Parathyroid adenoma (tissue), 2 donors: ENCODE measurements around the gene PNMA5.
"Not testable (repeated sequence)": the region's sequence is repeated elsewhere in the genome, so short reads cannot be mapped to it uniquely, and the experiment has no call there.

ENCODE experiments used
- H2AFZ ChIP-seq: fragments of 300-600 bp; sonication (generic); one replicate; pipeline ENCODE4 v1.7.0; 2017; ENCODE audit warnings: antibody characterized with exemption, mild to moderate bottlenecking
- H3K27ac ChIP-seq: fragments of 300-600 bp; sonication (generic); one replicate; pipeline ENCODE4 v1.7.0; 2017
- H3K27me3 ChIP-seq: fragments of 300-600 bp; sonication (generic); one replicate; pipeline ENCODE4 v1.7.0; 2017; ENCODE audit warnings: low read length; ENCODE audit not compliant: control insufficient read depth, insufficient read depth
- H3K36me3 ChIP-seq: fragments of 300-600 bp; sonication (generic); one replicate; pipeline ENCODE4 v1.7.0; 2017; ENCODE audit warnings: low read length; ENCODE audit not compliant: control insufficient read depth, insufficient read depth
- H3K4me1 ChIP-seq: fragments of 300-600 bp; sonication (generic); one replicate; pipeline ENCODE4 v1.7.0; 2017; ENCODE audit warnings: control low read depth
- H3K4me2 ChIP-seq: fragments of 300-600 bp; sonication (generic); one replicate; pipeline ENCODE4 v1.7.0; 2017; ENCODE audit warnings: low read length
- H3K4me3 ChIP-seq: fragments of 300-600 bp; sonication (generic); one replicate; pipeline ENCODE4 v1.7.0; 2017; ENCODE audit warnings: low read depth, low read length
- H3K79me2 ChIP-seq: fragments of 300-600 bp; sonication (generic); one replicate; pipeline ENCODE4 v1.7.0; 2017; ENCODE audit warnings: control low read depth
- H3K9ac ChIP-seq: fragments of 300-600 bp; sonication (generic); one replicate; pipeline ENCODE4 v1.7.0; 2017; ENCODE audit warnings: mild to moderate bottlenecking
- H3K9me3 ChIP-seq: fragments of 300-600 bp; sonication (generic); one replicate; pipeline ENCODE4 v1.7.0; 2017; ENCODE audit warnings: low read length; ENCODE audit not compliant: control insufficient read depth
- CTCF ChIP-seq: fragments of 300-600 bp; sonication (generic); IDR thresholded peaks from one replicate; pipeline ENCODE4 v1.7.0; 2017; ENCODE audit warnings: antibody characterized with exemption, mild to moderate bottlenecking
- donor health status: primary hyperparathyroidism.

PNMA5 gene

GRCh38 chrX:152992115-152992514 lies 1.8 kb downstream of the PNMA5 start:
- Histone ChIP-seq H3K9ac (no peak overlapping the region), H3K27ac (no peak overlapping the region), H3K79me2 (no peaks in the 10 kb centered on the region), H3K36me3 (no peaks in the 10 kb centered on the region), H3K27me3 (no peaks in the 10 kb centered on the region), H2AFZ (no peak overlapping the region), H3K9me3 (no peaks in the 10 kb centered on the region), H3K4me1 (no peaks in the 10 kb centered on the region), H3K4me2 (no peak overlapping the region), H3K4me3 (no peak overlapping the region)
- no peak for TF ChIP-seq CTCF

GRCh38 chrX:152991123-152991522 lies 2.8 kb downstream of the PNMA5 start:
- H3K36me3 ChIP-seq, result no peaks in the 10 kb centered on the region
- H3K27ac ChIP-seq, result no peak overlapping the region
- no peak overlapping the region for H3K9ac ChIP-seq
- H3K4me2 ChIP-seq, result no peak overlapping the region
- H3K9me3 ChIP-seq, result no peaks in the 10 kb centered on the region
- no peaks in the 10 kb centered on the region for H3K4me1 ChIP-seq
- no peak for TF ChIP-seq CTCF
- no peak overlapping the region for H3K4me3 ChIP-seq
- H3K79me2 ChIP-seq, result no peaks in the 10 kb centered on the region
- no peaks in the 10 kb centered on the region for H3K27me3 ChIP-seq
- no peak overlapping the region for H2AFZ ChIP-seq

- Histone ChIP-seq H3K79me2 (no peaks in the 10 kb centered on the region), H3K9me3 (no peaks in the 10 kb centered on the region), H3K4me1 (no peaks in the 10 kb centered on the region), H3K36me3 (no peaks in the 10 kb centered on the region), H3K27ac (no peak overlapping the region), H3K9ac (no peak overlapping the region), H3K4me2 (no peak overlapping the region), H3K27me3 (no peaks in the 10 kb centered on the region), H3K4me3 (no peak overlapping the region), H2AFZ (no peak overlapping the region)
- no peak for TF ChIP-seq CTCF
Observed at GRCh38 chrX:152989292-152989658, 4.6 kb downstream of the PNMA5 start.

- no peaks in the 10 kb centered on the region for H3K79me2 ChIP-seq
- no peak overlapping the region for H3K27ac ChIP-seq
- no peak overlapping the region for H3K9ac ChIP-seq
- no peak overlapping the region for H3K4me3 ChIP-seq
- H3K36me3 ChIP-seq, result no peaks in the 10 kb centered on the region
- H2AFZ ChIP-seq, result no peak overlapping the region
- TF ChIP-seq CTCF, result no peak
- H3K9me3 ChIP-seq, result no peaks in the 10 kb centered on the region
- H3K27me3 ChIP-seq, result no peaks in the 10 kb centered on the region
- no peaks in the 10 kb centered on the region for H3K4me1 ChIP-seq
- no peak overlapping the region for H3K4me2 ChIP-seq
Observed at GRCh38 chrX:152988536-152989291, 5.2 kb downstream of the PNMA5 start.

- Histone ChIP-seq H3K27ac (no peak overlapping the region), H3K27me3 (no peaks in the 10 kb centered on the region), H3K4me2 (no peak overlapping the region), H3K4me1 (no peaks in the 10 kb centered on the region), H3K9me3 (no peaks in the 10 kb centered on the region), H2AFZ (no peak overlapping the region), H3K79me2 (no peaks in the 10 kb centered on the region), H3K9ac (no peak overlapping the region), H3K4me3 (no peak overlapping the region), H3K36me3 (no peaks in the 10 kb centered on the region)
- TF ChIP-seq CTCF, result no peak
Observed at GRCh38 chrX:152987801-152988200, 6.1 kb downstream of the PNMA5 start.

- H3K36me3 ChIP-seq, H3K4me1 ChIP-seq, H3K4me3 ChIP-seq, H3K27me3 ChIP-seq, H3K79me2 ChIP-seq, H3K9ac ChIP-seq, H2AFZ ChIP-seq, H3K9me3 ChIP-seq, H3K4me2 ChIP-seq, H3K27ac ChIP-seq: not testable (repeated sequence)
Observed at GRCh38 chrX:152987156-152987555, 6.8 kb downstream of the PNMA5 start.

GRCh38 chrX:152985383-152985782 lies 8.5 kb downstream of the PNMA5 start:
- H3K27ac ChIP-seq, H2AFZ ChIP-seq, H3K4me2 ChIP-seq, H3K9me3 ChIP-seq, H3K9ac ChIP-seq, H3K27me3 ChIP-seq, H3K4me3 ChIP-seq, H3K36me3 ChIP-seq, H3K4me1 ChIP-seq, H3K79me2 ChIP-seq: not testable (repeated sequence)
